GM21717 (cell line): ENCODE results near the gene EEIG2.

Experiments
- ATAC-seq: cut with Tn5 transposase; IDR thresholded peaks from one replicate; pipeline ENCODE4 v1.9.1; 2021; ENCODE audit warnings: mild to moderate bottlenecking, moderate library complexity; ENCODE audit not compliant: unreplicated experiment

EEIG2 gene

GRCh38 chr1:108575375-108575774 is 15.5 kb downstream of the EEIG2 start:
- ATAC-seq = no peak

- no peak for ATAC-seq
Observed at GRCh38 chr1:108583757-108584427, 24.0 kb downstream of the EEIG2 start.

DNA sequence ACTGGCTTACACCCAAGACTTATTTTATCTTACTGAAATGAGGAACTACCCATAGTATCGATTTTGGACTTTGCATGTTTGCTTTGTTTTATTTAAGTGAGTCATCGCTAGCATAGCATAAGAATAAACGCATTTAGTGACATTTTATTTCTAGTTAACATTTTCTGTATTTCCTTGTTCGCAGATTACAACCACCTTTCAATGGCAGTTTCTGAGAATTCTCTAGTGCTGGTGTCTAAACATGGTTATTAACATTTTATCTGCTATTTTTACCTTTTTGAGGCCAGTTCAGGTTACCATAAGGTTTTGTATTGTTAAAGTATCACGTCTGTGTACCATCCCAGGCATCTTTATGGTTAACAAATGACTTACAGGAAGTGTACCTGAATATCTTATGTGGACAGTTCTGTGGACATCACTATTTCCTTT is 24.5 kb downstream of the EEIG2 start:
- ATAC-seq = no peak

DNA sequence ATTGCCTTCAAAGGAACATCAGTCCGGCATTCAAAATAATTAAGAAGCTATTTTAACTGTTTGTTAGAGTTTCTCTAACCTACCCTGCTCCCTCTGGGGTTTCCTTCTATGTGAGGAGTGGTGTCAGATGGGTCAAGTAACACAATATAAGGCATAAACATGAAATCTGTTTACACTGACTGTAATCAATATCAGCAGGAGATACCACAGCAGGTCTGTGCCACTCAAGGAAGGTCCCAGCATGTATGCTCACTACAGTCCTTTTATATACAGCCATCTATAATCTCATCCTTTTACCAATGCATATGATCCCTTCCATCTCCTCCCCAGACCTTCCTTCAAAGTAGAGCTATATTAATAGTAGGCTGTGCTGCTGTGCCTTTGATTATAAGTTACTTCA is 25.4 kb downstream of the EEIG2 start:
- no peak for ATAC-seq

DNA sequence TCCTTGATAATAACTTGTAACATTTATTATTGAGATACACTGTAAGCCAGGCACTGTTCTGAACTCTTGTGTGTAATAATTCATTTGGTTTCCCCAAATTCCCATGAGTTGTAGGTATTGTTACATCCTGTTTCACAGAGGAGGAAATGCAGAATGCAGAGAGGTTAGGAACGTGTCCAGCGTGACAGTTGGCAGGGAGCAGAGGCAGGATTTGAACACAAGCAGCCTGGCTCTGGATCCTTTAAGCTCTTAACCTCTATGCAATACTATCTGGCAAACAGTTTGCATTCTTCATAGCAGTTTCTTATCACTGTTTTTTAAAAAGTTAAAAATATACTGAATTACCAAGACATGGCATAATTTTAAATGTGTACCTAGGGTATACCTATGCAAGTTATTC is 30.5 kb downstream of the EEIG2 start:
- no peak for ATAC-seq

DNA sequence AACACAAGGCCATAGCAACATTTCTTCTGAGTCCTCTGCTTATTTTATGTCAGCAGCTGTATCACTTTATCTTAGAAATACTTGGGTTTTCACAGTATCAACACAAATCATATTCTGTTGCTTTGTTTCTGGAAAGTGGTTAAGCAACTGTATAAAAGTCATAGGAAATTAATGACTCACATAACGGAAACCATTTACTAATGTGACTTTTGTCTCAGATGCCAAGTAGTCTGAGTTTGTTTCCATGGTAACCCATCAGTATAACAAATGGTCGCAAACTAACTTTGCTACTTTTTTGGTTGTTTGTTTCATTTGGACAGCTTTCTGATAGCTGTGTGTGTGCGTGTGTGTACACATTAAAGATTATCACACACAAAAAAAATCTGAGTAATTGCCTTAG is 31.1 kb downstream of the EEIG2 start:
- no peak for ATAC-seq

DNA sequence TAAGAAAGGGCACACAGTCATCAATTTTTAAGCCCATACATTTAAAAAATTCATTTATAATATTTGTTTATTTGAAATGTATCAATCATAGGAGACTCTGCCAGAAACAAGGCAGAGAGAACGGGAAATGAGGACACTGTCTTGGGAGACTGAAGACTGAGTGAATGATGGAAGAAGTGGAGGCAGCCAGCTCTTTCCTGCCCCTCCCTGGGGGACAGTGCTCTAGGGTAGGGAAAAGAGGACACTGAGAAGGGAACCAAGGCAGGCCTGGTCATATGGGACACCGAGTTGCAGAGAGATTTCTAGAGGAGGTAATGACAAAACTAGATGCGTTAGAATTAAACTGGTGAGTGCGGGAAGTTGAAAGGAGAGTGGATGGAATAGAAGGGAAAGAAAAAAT is 31.6 kb downstream of the EEIG2 start:
- ATAC-seq = no peak

DNA sequence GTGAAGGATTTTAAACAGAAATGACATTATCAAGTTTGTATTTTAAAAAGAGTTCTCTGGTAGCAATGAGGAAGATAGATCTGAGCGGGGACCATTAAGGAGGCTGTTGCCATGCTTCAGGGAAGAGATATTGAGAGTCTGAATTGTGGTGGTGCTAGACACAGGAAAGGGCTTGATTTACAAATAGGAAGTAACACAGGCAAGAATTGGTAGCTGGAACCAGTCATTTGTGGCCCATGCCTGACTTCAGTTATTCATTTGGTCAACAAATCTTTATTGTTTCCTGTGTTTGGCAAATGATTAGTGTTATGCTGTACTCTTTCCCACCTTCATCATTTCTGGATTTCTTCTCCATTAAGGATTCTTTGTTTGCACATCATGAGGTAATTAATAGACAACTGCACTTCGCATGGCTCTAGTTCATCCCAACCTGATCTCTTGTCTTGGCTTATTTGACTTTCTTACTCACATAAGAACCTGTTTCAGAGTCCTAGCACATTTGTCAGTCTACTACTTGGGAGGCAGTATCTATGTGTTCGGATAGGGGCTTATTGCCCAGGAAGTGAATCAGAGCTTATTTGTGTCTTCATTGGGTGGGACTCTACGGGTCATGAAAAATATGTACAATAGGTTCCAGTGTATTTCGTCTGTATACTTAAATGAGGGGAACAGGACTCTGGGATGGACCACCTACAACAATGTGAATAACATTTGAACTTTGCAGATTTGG is 32.3 kb downstream of the EEIG2 start:
- ATAC-seq = no peak

DNA sequence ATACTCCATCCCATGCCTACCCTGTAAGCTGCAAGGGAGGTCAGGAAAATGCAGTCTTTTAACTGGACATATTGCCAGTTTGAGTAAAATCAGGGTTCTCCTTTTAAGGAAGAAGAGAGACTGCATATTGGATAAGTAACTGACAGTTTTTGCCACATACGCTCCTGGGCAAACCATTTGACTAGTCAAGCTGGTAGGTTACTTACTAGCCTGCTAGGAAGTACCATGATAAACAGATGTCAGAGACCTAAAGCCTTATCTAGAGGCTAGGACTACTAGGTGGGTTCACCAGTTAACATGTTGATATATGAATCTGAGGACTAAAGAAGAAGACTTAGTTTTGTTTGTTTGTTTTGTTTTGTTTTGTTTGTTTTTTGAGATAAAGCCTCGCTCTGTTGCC is 33.5 kb downstream of the EEIG2 start:
- ATAC-seq = no peak

DNA sequence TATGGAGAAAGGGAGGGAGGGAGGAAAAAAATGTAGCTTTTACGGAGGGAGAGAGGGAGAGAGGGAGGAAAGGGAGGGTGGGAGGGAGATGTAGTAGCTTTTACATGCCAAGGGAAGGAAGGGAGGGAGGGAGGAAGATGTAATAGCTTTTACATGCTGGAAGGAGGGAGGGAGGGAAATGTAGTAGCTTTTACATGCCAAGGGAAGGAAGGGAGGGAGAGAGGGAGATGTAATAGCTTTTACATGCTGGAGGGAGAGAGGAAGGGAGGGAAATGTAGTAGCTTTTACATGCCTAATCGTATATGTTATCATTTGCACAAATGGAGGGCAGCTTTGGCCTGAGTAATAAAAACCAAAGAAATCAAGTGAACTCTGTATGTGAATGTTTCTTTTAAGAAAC is 35.6 kb downstream of the EEIG2 start:
- ATAC-seq = no peak

DNA sequence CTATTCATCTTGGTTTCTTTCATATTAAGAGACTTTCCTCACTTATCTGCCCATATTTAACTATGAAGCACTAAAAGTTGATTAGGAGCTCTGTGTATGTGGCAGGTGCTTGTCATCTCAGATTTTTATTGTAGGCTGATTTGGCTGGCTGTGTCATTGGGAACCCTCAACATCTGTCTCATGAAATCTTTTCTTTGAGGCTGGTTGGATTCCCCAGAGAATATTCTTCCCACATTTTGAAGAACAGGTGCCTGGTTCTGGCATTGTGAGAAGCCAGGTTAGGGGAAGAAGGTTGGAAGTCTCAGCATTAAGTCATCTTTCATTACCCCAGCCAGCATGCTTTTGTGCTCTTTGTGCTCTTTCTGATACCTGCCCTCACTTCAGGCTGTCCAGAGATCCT is 37.1 kb downstream of the EEIG2 start:
- ATAC-seq = no peak

GRCh38 chr1:108598340-108598739 is 38.4 kb downstream of the EEIG2 start:
- no peak for ATAC-seq

- no peak for ATAC-seq
Observed at GRCh38 chr1:108600504-108600903, 40.6 kb downstream of the EEIG2 start.

GRCh38 chr1:108601708-108602410 is 42.0 kb downstream of the EEIG2 start:
- ATAC-seq = no peak

GRCh38 chr1:108605633-108606032 is 45.7 kb downstream of the EEIG2 start:
- no peak for ATAC-seq

GRCh38 chr1:108606478-108606877 is 46.6 kb downstream of the EEIG2 start:
- ATAC-seq = no peak

GRCh38 chr1:108609483-108610049 is 49.7 kb downstream of the EEIG2 start:
- no peak for ATAC-seq
